ENCODE measurements around the gene DOK5.

Gene DOK5

DNA sequence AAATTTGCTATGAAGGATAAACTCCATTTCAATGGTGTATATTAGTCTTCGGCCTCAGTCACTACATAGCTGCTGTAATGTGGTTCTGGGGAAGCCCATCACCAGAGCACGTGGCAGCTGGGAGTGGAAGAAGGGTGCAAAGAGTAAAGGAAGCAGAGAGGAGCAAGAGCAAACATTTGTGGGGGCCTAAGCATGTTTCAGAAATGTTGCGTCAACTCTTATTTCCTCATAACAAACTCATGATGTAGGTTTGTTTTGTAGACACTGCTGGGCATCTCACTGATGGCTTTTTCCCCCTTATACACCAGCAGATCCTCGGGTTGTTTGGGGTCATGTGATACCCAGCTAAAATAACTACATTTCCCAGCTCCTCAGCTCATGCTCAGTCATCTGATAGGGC, 37.3 kb downstream of the DOK5 start:
- DNase-seq, result no peak

- no peak for DNase-seq
Observed at GRCh38 chr20:54514028-54514607, 38.7 kb downstream of the DOK5 start.

- no peak for DNase-seq
Observed at GRCh38 chr20:54515793-54516628, 40.6 kb downstream of the DOK5 start.

DNA sequence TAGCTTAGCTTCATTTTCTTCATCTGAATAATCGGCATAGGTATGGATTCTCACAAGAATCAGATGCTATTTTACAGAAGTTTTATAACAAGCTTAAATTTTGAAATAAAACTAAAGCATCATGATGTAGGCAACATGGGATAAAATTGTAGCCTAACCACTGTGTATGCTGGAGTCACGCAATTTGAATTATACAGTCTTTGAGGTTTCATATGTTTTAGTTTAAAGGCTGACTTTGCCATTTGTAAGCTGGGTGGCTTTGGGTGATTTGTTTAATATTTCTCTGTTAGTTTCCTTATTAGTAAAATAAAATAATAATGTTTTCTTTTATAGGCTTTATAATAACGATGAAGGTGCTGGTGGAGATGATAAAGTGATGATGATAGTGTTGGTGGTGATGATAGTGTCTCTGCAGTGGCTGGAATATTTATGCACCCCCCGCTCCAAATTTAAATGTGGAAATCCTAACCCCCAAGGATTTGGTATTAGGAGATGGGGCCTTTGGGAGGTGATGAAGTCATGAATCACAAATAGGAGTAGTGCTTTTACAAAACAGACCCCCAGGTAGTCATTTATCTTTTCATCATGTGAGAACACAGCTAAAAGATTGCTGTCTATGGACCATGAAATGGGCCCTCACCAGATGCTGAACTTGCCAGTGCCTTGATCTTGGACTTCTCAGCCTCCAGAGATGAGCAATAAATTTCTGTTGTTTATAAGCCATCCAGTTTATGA, 42.0 kb downstream of the DOK5 start:
- DNase-seq, result no peak

- no peak for DNase-seq
Observed at GRCh38 chr20:54524849-54525248, 49.5 kb downstream of the DOK5 start.

DNA sequence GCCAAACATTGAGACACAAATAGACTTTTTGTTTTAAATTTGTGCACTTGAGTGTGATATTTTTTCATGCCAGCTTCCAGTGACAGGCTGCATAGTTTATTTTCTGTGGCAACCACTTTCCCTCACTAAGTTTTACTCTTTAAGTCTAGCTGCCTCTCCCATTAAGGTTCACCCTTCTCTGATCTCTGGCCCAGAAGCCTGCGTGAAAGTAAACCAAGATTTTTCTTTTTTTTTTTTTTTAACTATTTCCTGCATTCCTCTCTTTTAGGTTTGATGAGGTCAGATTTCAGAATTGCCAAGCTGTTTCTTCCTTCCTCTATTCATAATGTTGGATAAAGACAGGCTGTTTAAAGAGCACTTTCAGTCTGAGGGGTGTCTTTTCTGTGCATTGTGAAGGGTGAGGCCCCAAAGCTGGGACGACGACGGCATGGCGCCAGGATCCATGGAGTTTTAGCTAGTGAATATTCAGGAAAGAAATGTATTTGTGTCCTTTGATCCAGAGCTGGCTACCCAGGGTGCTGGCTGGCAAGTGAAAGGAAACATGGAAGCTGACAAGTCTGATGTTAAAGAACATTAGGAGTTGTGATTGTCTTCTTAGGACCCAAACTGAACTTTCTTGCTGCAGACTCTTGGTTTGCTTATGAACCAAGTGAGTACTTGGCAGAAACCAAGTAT, 50.7 kb downstream of the DOK5 start:
- DNase-seq, result peak in 4 of 56 donors; percentile 1 to 6 (median 2)

GRCh38 chr20:54526801-54527200, 51.4 kb downstream of the DOK5 start:
- no peak for DNase-seq

GRCh38 chr20:54532573-54532972, 57.2 kb downstream of the DOK5 start:
- no peak for DNase-seq

GRCh38 chr20:54534101-54534500, 58.7 kb downstream of the DOK5 start:
- no peak for DNase-seq

DNA sequence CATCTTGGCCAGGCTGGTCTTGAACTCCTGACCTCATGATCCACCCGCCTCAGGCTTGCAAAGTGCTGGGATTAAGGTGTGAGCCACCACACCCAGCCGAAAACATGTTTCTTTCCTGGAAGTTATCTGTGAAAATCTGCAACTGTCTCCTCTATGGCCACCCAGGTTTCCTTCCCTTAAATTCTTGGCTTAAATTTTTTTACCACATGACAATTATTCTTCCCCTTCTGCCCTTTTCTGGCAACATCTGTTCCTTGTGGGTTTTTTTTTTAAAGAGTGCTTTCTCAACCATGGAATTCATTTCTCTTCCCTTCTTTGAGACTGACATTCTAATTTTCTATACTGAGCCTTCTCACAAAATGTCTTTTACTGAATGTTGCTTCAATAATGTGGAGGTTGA, 59.6 kb downstream of the DOK5 start:
- DNase-seq, result no peak

DNA sequence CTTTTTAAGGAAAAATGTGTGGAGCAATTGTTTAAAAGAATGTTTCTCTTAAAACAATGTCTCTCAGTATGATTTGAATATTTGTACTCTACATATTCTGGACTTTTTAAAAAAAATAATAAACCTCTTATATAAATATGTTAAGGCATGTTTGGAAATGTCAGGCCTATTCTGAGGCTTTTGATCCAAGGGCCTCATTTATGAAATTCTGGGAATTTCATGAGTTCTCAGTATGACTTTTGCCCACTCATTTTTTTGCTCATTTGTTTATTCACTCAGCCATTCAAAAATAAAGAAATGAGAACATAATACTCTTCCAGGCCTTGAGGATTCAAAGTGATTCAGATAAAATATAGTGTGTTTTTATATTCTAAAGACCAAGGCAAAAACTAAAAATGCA, 60.4 kb downstream of the DOK5 start:
- no peak for DNase-seq

DNA sequence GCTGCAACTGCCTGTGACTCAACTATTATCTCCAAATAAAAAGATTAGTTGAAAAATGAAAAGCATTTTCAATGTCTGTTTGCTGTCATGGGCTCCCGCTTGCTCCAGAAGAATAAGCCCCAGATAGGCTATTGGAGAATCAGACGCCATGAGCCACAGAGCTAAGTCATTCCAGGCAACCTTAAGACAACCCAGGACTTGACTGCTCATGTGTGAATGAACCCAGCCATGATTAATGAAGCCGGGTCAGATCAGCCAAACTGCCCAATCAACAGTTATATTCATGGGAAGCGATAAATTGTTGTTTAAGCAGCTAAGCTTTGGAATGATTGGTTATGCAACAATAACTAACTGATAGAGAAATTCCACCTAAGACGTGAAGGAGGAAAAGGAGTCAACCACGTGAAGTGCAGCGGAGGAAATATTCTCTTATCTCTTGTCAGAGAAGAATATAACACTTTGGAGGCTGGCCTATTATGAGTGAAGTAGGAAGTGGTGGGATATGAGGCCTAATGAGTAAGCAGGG, 64.2 kb downstream of the DOK5 start:
- no peak for DNase-seq

DNA sequence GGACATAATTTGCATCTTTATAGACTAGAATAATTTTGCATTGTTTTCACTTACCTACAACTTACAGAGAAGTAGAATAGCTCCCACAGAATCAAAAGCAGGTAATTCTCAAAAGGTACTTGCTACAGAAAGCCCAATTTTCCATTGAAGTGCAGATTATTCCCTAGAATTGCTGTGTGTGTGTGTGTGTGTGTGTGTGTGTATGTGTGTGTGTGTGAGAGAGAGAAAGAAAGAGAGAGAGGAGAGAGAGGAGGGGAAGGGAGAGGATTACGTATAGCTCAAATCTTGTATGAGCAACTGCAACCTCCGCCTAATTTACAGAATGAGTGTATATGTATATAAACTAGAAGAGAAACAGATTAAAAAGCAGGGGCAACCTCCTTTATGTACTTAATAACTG, 68.0 kb downstream of the DOK5 start:
- DNase-seq, result no peak

- DNase-seq, result no peak
Observed at GRCh38 chr20:54545676-54546358, 70.4 kb downstream of the DOK5 start.

DNA sequence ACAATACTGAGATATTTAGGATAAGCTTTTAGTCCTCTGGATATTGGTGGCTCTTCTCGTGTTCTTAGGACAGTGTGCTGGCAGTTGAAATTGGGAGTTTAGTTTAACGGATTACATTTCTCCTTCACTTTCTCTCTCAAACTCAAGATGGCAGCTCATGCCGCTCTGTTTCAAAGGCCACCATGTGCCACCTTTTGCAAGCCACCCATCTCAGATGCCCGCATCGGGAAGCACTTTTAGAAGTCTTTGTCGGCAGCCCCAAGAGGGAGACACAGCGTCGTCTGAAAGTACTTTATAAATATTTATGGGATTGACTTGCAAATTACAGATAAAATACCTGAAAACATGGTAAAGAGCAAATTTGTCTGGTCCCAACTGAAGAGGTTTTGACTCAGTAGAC, 73.5 kb downstream of the DOK5 start:
- no peak for DNase-seq

DNA sequence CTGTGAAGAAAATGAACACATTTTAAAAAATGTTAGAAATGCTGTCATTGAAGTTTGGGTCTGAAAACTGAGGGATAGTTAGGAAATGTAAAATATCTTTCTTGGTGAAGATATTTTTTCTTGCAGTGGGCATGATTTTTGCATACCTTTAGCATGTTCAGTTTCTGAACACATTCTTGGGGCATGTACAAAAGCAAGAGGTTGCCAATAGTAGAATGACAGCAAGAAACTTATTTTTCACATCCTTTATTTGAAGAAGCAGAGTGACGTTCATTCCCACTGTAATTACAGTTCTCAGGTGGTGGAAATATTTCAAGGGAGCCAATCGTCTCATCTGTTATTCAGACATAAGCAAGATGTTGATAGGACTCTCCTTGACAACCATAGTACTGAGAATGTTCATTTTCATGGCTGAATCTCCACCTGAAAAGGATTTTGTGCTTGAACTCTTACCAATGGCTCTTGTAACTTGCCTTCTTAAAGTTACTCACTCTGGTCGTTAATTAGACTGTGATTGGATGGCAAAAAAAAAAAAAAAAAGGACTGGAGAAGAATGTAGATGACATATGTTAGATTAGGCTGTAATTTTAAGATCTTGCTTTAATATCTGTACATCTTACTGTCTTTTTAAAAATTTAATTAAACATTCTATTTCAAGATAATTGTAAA, 74.4 kb downstream of the DOK5 start:
- DNase-seq, result no peak

DNA sequence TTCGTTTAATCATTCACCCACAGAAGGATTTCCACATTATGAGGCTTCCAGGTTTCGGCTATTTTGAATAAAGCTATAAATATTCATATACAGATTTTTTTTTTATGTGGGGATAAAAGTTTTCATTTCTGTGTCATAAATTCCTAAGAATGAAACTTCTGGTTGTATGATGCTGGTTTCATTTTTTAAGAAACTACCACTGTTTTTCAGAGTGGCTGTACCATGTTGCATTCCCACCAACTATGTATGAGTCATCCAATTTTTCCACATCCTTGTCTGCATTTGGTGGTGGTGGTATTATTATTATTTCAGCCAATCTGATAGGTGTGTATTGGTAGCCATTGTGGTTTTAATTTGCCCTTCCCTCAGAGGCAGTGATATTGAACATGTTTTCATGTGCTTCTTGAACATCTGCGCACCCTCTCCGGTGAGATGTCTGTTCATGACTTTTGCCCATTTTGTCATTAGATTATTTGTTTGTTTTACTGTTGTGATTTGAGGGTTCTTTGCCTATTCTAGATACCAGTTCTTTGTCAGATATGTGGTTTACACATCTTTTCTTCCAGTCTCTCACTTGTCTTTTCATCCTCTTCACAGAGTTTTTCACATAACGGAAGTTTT, 75.5 kb downstream of the DOK5 start:
- DNase-seq, result no peak

GRCh38 chr20:54554006-54554405, 78.6 kb downstream of the DOK5 start:
- DNase-seq, result no peak

- DNase-seq, result no peak
Observed at GRCh38 chr20:54555150-54555549, 79.8 kb downstream of the DOK5 start.

GRCh38 chr20:54556406-54556805, 81.0 kb downstream of the DOK5 start:
- no peak for DNase-seq

All from amygdala (tissue), 56 donors.